ENCODE data around the gene NHERF1.

- no peak for TF ChIP-seq CTCF (IDR thresholded peaks at IDR 0.05; ENCODE audit: borderline replicate concordance, extremely low read depth, low read length, poor library complexity, severe bottlenecking)
- no peak for TF ChIP-seq EZH2 (IDR thresholded peaks at IDR 0.05; ENCODE audit: borderline replicate concordance, low read depth, low read length, severe bottlenecking)
These were observed 8.5 kb downstream of the NHERF1 start for GRCh38 chr17:74756891-74757290.
